ENCODE measurements around the gene WNT9B. TPM values are rescaled to one million over a fixed set of nuclear protein-coding genes. Genes with fewer than 3 reads are reported as not detected.
A peak's percentile ranks its signal among the peaks of the same experiment; 100 is the strongest.

Gene WNT9B
- total and polyA plus RNA-seq, 2 of the 13 experiments (the other 11 are each of a cell fraction or from before 2014, with no cell fraction given) = not detected

DNA sequence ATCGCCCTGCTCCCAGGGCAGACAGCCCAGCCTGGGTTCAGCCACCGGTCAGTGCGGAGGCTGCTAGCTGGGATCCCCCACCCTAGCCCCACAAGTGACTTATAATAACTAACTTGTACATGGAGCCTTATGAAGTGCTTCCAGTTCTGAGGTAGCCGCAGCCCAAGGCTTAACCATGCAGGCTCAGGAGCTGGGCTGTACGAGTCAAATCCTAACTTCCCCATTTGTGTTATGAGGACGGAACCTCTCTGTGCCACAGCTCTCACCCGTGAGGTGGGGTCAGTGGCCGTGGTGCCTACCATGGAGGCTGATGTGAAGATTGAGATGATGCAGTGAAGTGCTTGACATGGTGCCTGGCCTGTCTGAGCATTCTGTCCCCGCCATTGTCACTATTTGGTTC, 43.8 kb downstream of the WNT9B start:
- Histone ChIP-seq H3K27ac (ENCODE audit: extremely low read length, insufficient read depth, low read length) (no peak overlapping the region), H2AFZ (ENCODE audit: low read length) (no peak overlapping the region), H3K36me3 (replicated peaks in 1 of 2; ENCODE audit: control insufficient read depth in 1 of 2, insufficient read depth in 2 of 2, low read length in 2 of 2) (no peaks in the 10 kb centered on the region), H3K27me3 (ENCODE audit: control insufficient read depth in 1 of 2, insufficient read depth in 2 of 2, low read length in 2 of 2) (peaks cover 2 to 40% of the 10 kb centered on the region in 2 experiments; a peak in 4 of 5 replicates), H3K4me1 (ENCODE audit: insufficient read depth, low read length) (peaks cover 30% of the 10 kb centered on the region), H4K20me1 (ENCODE audit: insufficient read depth, low read length) (no peaks in the 10 kb centered on the region; the same call in 1 of the 2 replicates), H3K9me3 (ENCODE audit: low read length) (no peaks in the 10 kb centered on the region), H3K4me2 (ENCODE audit: low read depth, low read length) (peak overlapping the region; percentile 60), H3K9ac (ENCODE audit: insufficient read depth, low read depth, low read length) (no peak overlapping the region), H3K79me2 (ENCODE audit: insufficient read depth, low read length) (no peaks in the 10 kb centered on the region), H3K4me3 (replicated peaks in 1 of 3; ENCODE audit: insufficient read depth in 1 of 3, low read depth in 2 of 3, low read length in 3 of 3) (peak overlapping the region in 1 of 3 experiments; percentile 45; a peak in 1 of 6 replicates)
- intact Hi-C loops (cut with micrococcal nuclease; ENCODE audit: unreplicated experiment) = no loop called here
- in situ Hi-C loops (cut with HindIII; ENCODE audit: extremely low pct_ligation_motif_present, low pct_unique_long_range_greater_than_20kb) = no loop called here
- FAIRE-seq (no peak), ATAC-seq (no peak), DNase-seq (ENCODE audit: low spot score) (no peak)
- ChIA-PET CTCF (ENCODE audit: low intra/inter-chr PET ratio, low total read pairs) (no interaction called here), POLR2A (no interaction called here)
- 46% methylated on average over 3 of the region's 9 CpGs for WGBS (ENCODE audit: low lambda C conversion rate)
- BruUV-seq (replicated peaks) = no TSS peak
- TF ChIP-seq ASH2L (IDR thresholded peaks at IDR 0.05; ENCODE audit: insufficient read length, low read depth, low read length) (no peak), ZNF205 (CRISPR knock-in tag; IDR thresholded peaks at IDR 0.05) (no peak), SPEN (CRISPR knock-in tag; IDR thresholded peaks at IDR 0.05; ENCODE audit: low read depth) (no peak), NFE2L1 (CRISPR knock-in tag; IDR thresholded peaks at IDR 0.05; ENCODE audit: borderline replicate concordance) (no peak), NFATC3 (CRISPR knock-in tag; IDR thresholded peaks at IDR 0.05) (no peak), ZNF720 (CRISPR knock-in tag; IDR thresholded peaks at IDR 0.05) (no peak), CC2D1A (CRISPR knock-in tag; IDR thresholded peaks at IDR 0.05) (no peak)
- TF ChIP-seq, protein P1, sequence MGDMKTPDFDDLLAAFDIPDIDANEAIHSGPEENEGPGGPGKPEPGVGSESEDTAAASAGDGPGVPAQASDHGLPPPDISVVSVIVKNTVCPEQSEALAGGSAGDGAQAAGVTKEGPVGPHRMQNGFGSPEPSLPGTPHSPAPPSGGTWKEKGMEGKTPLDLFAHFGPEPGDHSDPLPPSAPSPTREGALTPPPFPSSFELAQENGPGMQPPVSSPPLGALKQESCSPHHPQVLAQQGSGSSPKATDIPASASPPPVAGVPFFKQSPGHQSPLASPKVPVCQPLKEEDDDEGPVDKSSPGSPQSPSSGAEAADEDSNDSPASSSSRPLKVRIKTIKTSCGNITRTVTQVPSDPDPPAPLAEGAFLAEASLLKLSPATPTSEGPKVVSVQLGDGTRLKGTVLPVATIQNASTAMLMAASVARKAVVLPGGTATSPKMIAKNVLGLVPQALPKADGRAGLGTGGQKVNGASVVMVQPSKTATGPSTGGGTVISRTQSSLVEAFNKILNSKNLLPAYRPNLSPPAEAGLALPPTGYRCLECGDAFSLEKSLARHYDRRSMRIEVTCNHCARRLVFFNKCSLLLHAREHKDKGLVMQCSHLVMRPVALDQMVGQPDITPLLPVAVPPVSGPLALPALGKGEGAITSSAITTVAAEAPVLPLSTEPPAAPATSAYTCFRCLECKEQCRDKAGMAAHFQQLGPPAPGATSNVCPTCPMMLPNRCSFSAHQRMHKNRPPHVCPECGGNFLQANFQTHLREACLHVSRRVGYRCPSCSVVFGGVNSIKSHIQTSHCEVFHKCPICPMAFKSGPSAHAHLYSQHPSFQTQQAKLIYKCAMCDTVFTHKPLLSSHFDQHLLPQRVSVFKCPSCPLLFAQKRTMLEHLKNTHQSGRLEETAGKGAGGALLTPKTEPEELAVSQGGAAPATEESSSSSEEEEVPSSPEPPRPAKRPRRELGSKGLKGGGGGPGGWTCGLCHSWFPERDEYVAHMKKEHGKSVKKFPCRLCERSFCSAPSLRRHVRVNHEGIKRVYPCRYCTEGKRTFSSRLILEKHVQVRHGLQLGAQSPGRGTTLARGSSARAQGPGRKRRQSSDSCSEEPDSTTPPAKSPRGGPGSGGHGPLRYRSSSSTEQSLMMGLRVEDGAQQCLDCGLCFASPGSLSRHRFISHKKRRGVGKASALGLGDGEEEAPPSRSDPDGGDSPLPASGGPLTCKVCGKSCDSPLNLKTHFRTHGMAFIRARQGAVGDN (CRISPR knock-in tag; IDR thresholded peaks at IDR 0.05) = 0 out of 2 replicates have a peak, but pooled peaks have one; percentile 6
- TF ChIP-seq, protein P2, sequence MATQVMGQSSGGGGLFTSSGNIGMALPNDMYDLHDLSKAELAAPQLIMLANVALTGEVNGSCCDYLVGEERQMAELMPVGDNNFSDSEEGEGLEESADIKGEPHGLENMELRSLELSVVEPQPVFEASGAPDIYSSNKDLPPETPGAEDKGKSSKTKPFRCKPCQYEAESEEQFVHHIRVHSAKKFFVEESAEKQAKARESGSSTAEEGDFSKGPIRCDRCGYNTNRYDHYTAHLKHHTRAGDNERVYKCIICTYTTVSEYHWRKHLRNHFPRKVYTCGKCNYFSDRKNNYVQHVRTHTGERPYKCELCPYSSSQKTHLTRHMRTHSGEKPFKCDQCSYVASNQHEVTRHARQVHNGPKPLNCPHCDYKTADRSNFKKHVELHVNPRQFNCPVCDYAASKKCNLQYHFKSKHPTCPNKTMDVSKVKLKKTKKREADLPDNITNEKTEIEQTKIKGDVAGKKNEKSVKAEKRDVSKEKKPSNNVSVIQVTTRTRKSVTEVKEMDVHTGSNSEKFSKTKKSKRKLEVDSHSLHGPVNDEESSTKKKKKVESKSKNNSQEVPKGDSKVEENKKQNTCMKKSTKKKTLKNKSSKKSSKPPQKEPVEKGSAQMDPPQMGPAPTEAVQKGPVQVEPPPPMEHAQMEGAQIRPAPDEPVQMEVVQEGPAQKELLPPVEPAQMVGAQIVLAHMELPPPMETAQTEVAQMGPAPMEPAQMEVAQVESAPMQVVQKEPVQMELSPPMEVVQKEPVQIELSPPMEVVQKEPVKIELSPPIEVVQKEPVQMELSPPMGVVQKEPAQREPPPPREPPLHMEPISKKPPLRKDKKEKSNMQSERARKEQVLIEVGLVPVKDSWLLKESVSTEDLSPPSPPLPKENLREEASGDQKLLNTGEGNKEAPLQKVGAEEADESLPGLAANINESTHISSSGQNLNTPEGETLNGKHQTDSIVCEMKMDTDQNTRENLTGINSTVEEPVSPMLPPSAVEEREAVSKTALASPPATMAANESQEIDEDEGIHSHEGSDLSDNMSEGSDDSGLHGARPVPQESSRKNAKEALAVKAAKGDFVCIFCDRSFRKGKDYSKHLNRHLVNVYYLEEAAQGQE (IDR thresholded peaks at IDR 0.05; ENCODE audit: borderline replicate concordance in 1 of 2, low read depth in 1 of 2, low read length in 2 of 2) = no peak
- TF ChIP-seq, protein P3, sequence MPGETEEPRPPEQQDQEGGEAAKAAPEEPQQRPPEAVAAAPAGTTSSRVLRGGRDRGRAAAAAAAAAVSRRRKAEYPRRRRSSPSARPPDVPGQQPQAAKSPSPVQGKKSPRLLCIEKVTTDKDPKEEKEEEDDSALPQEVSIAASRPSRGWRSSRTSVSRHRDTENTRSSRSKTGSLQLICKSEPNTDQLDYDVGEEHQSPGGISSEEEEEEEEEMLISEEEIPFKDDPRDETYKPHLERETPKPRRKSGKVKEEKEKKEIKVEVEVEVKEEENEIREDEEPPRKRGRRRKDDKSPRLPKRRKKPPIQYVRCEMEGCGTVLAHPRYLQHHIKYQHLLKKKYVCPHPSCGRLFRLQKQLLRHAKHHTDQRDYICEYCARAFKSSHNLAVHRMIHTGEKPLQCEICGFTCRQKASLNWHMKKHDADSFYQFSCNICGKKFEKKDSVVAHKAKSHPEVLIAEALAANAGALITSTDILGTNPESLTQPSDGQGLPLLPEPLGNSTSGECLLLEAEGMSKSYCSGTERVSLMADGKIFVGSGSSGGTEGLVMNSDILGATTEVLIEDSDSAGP (CRISPR knock-in tag; IDR thresholded peaks at IDR 0.05; ENCODE audit: borderline replicate concordance) = peak; percentile 10; the same call in 1 of the 2 replicates
- TF ChIP-seq, protein P4, sequence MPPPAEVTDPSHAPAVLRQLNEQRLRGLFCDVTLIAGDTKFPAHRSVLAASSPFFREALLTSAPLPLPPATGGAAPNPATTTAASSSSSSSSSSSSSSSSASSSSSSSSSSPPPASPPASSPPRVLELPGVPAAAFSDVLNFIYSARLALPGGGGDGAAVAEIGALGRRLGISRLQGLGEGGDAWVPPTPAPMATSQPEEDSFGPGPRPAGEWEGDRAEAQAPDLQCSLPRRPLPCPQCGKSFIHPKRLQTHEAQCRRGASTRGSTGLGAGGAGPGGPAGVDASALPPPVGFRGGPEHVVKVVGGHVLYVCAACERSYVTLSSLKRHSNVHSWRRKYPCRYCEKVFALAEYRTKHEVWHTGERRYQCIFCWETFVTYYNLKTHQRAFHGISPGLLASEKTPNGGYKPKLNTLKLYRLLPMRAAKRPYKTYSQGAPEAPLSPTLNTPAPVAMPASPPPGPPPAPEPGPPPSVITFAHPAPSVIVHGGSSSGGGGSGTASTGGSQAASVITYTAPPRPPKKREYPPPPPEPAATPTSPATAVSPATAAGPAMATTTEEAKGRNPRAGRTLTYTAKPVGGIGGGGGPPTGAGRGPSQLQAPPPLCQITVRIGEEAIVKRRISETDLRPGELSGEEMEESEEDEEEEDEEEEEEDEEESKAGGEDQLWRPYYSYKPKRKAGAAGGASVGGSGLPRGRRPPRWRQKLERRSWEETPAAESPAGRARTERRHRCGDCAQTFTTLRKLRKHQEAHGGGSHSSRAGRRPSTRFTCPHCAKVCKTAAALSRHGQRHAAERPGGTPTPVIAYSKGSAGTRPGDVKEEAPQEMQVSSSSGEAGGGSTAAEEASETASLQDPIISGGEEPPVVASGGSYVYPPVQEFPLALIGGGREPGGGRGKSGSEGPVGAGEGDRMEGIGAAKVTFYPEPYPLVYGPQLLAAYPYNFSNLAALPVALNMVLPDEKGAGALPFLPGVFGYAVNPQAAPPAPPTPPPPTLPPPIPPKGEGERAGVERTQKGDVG (CRISPR knock-in tag; IDR thresholded peaks at IDR 0.05; ENCODE audit: borderline replicate concordance) = no peak
